HG03558 (cell line): Measurements from ENCODE around the gene PDLIM4.

ENCODE experiments used
- ATAC-seq: cut with Tn5 transposase; IDR thresholded peaks from one replicate; pipeline ENCODE4 v1.9.1; 2021; ENCODE audit warnings: moderate number of reproducible peaks; ENCODE audit not compliant: unreplicated experiment; ENCODE audit errors: extremely low read depth

PDLIM4 gene

DNA sequence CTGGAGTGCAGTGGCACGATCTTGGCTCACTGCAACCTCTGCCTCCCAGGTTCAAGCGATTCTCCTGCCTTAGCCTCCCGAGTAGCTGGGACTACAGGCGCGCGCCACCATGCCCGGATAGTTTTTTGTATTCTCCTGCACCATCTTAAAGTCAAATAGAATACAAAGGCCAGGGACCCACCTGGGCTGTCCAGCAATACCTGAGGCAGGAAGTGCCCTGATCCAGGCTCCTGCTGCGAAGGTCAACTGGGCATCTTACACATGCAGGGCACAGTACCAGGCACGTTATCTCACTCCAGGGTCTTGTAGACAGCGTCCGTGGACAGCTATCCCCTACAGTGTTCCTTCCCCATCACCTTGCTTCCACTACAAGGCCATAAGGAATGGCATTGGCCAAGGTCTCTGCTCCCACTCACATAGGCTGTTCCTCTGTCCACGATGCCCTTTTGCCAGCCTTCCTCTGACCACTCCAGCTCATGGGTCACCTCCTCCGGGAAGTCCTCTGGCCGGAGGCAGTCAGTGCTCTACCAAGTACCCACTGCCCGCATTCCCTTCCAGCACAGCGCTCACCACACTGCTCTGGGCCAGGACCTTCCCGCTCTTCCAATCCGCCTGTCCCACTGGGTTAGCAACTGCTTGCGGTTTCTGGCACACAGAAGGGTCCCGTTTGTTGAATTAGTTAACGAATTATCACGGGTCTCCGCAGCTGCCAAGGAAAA is 30.8 kb upstream of the PDLIM4 start:
- ATAC-seq = no peak

GRCh38 chr5:132227235-132227484 is 30.3 kb upstream of the PDLIM4 start:
- ATAC-seq = no peak

GRCh38 chr5:132227485-132228240 is 29.8 kb upstream of the PDLIM4 start, which contains the start of gene P4HA2:
Gene P4HA2, minus strand, starts transcription at chr5:132227853. Its CDS starts 9,227 bp downstream, at chr5:132218626.
- ATAC-seq = peak; percentile 59

DNA sequence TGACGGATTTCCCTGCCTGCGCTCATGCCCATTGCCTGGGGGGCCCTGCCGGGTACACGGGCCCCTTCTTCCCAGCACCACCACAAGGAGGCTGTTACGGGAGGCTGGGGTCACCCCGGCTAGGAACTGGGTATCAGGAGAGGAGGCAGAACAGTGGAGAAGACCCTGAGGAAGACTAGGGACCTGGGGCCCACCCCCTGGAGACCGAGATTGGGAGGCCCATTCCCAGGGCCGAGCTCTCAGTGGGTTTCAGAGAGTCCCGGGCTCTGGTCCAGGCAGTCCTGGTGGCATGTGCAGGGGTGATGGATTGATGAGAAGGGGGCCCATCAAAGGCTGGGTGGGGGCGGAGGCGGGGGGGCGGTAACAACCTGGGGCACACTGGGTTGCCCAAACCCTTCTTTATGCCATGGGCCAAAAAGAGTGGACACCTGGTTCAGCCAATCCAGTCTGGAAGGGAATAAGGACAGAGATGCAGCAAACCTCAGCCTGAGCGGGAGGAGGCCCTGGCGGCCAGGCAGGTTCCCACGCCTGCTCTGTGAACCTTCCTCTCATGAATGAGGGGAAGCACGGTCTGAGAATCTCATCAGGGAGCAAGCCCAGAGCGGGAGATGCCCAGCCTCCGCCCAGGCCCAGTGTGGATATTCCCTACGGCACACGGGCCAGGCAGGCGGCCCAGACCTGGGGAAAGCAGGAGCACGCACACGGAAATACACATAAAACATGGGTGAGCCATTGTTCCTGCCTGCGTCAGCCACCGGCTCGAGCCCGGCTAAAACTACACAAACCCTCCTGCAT is 29.1 kb upstream of the PDLIM4 start:
- no peak for ATAC-seq

DNA sequence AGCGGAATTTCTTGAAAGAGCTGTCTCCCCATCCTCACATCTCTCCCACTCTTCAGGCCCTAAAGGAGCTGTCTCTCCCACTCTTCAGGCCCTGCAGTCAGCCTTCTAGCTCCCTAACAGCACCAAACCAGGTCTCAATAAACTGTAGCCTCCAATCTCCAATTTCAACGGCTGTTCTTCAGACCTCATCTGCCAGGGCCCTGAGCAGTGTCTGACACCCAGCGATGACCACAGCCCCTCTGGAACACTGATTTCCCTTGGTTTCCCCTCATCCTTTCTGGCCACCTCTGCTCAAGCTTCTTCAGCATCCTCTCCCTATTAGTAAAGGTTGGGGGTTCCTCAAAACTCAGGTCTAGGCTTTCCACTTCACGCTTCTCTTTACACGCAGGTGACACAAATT is 28.3 kb upstream of the PDLIM4 start:
- ATAC-seq = no peak

- ATAC-seq = no peak
Observed at GRCh38 chr5:132230871-132231270, 26.6 kb upstream of the PDLIM4 start.

GRCh38 chr5:132232465-132232864 is 25.0 kb upstream of the PDLIM4 start:
- ATAC-seq = no peak

DNA sequence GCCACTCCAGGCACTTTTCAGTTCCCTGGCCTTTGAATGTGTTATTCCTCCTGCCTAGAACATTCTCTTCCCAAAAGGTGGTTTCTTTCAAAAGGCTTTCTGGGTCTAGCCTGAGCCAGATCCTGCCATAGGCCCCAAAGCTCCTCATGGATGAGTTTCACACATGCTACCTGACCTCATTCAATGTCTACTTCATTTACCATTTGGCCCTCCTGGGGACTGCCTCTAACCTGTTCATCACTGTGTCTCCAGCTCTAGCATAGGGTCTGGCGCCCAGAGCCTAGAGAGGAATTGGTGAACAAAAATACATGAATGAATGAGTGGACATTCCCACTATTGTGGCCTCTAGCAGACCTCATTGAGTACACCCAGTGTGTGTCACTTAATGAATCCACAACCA is 24.4 kb upstream of the PDLIM4 start:
- no peak for ATAC-seq

GRCh38 chr5:132233811-132234683 is 23.4 kb upstream of the PDLIM4 start:
- ATAC-seq = no peak

DNA sequence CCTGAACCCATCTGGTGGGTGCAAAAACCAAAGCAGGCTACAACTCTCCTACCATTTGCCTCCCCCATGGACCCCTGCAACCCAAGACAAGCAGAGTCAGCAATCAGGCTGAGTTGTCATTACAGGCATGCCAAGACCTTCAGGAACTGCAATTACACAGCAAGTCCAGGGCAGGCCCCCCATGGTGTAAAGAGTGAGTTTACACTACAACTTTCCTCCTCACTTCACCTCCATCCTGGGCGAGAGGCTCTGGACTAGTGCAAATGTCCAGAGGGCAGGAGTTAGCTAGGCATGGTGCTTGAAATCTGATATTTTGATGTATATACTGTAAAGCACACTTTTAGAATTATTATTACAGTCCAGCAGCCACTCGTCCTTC is 22.8 kb upstream of the PDLIM4 start:
- no peak for ATAC-seq

- ATAC-seq = no peak
Observed at GRCh38 chr5:132235340-132235739, 22.2 kb upstream of the PDLIM4 start.

- ATAC-seq = no peak
Observed at GRCh38 chr5:132237141-132237540, 20.4 kb upstream of the PDLIM4 start.

DNA sequence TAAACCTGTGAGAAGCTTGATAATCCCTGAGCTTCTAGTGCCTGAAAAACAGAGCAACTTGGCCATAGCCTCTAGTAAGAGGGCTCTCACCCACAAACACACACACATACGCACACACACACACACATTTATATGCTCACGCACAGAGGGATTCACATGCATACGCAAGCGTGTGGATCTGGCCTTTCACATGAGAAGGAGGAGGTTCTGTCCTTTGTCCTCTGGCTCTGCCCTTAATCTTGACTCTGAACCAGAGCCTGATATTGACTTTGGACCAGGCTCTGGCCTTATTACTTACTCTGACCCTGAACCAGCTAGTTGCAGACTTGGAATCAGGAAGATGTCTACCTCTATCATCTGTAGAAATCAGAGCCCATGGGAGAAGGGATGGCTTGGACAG is 19.8 kb upstream of the PDLIM4 start:
- no peak for ATAC-seq

GRCh38 chr5:132238169-132238744 is 19.2 kb upstream of the PDLIM4 start:
- ATAC-seq = no peak

DNA sequence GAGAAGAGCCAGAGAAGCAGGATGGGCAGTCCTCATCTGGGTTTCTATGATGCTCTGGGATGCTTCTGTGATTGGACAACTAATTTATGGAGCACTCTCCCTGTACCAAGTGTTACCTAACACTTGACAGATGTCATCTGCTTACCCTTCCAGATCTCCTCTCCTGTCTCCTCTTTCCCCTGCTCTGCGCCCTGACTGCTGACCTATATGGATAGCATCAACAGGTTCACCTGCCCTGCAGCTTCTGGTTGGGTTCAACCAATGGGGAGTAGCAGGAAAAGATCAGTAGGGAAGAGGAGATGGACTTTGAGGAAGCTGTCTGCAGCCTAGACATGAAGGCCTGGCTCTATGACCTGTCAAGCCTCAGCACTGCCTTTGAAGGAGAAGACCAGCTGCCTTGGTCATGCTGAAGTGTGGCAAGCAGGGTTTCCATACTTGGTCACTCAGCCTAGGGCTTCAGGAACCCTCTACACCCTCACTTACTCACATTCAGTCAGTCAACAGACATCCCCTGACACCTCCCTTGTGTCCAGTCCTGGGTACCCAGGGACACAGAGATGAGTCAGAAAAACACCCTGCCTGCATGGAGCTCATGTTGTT is 18.5 kb upstream of the PDLIM4 start:
- no peak for ATAC-seq

GRCh38 chr5:132239776-132240175 is 17.7 kb upstream of the PDLIM4 start:
- no peak for ATAC-seq

GRCh38 chr5:132243366-132243977 is 14.0 kb upstream of the PDLIM4 start:
- no peak for ATAC-seq

DNA sequence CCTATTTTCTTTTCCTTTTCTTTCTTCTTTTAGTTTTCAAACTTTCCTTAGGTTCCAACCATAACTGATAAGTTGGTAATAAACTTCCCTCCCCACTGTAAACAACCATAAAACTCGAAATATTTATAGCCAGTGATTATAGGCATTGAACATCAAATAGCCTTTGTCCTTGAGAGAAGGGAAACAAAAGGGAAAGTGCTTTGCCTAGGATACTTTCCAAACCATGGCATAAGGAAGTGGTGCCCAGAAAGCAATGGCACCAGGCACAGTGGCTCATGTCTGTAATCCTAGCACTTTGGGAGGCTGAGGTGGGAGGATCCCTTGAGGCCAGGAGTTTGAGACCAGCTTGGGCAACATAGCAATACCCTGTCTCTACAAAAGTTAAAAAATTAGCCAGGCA is 11.9 kb upstream of the PDLIM4 start:
- ATAC-seq = no peak

- ATAC-seq = no peak
Observed at GRCh38 chr5:132246806-132247205, 10.7 kb upstream of the PDLIM4 start.
